Activated CD8-positive, alpha-beta memory T cell treated with anti-CD3 and anti-CD28 coated beads, Interleukin-2, amount 50 U/mL, for 1 hour (primary cell): ENCODE results near the gene CYP2A7.
"Not testable (repeated sequence)": the region's sequence is repeated elsewhere in the genome, so short reads cannot be mapped to it uniquely, and the experiment has no call there.

ENCODE experiments used
- DNase-seq: peaks from one replicate; pipeline ENCODE4 v3.0.0-alpha.2; 2020; ENCODE audit errors: extremely low read depth

Gene CYP2A7

DNA sequence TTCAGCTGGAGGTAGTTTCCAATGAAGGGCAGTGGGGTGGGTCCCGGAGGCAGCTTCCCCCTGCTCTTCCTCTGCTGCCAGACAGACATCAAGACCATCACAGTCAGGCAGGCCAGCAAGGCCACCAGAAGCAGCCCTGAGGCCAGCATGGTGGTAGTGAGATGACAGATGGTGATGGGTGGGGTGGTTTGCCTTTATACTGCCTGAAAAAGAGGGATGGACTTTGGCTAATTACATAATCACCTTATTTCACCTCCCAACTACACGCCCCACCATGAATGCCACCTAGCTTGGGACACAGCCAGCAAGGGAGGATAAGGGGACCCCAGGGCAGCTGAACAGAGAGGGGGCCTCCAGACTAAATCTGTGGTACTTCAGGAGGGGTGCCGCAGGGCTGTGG lies at the start of gene CYP2A7:
CYP2A7 (minus strand) TSS at position 170 of the 400 bp plus-strand sequence; CDS start at position 149, 21 bp downstream.
- not testable (repeated sequence) for DNase-seq

DNA sequence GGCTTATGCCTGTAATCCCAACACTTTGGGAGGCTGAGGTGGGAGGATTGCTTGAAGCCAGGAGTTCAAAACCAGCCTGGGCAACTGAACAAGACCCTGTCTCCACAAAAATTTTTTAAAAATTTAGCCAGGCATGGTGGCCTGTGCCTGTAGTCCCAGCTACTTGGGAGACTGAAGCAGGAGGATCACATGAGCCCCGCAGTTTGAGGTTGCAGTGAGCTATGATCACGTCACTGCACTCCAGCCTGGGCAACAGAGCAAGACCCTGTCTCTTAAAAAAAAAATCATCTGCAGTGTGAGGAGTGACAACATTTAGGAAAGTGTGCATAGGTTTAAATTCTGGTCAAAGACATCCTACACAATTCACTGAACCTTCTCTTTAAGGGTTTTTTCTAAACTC lies 48.8 kb upstream of the CYP2A7 start:
- not testable (repeated sequence) for DNase-seq

GRCh38 chr19:40929942-40930341 lies 47.9 kb upstream of the CYP2A7 start:
- DNase-seq, result not testable (repeated sequence)

DNA sequence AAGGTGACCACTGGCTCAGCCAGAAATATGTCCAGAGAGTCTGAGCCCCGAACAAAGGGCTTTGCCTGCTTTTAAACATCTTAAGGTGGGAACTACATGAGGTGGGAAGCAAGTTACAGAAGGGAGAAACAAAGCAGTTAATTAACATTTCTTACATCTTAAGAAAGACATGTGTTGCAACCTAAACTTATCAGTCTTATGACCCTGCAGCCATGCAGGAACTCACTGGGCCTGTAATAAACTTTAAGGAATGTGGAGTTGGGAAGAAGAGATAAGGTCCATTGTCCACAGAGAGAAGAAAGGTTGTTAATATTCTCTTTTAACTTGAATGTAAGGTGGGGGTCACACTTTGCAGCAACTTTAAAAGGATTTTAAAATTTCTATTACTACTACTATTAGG lies 46.8 kb upstream of the CYP2A7 start:
- DNase-seq, result no peak

DNA sequence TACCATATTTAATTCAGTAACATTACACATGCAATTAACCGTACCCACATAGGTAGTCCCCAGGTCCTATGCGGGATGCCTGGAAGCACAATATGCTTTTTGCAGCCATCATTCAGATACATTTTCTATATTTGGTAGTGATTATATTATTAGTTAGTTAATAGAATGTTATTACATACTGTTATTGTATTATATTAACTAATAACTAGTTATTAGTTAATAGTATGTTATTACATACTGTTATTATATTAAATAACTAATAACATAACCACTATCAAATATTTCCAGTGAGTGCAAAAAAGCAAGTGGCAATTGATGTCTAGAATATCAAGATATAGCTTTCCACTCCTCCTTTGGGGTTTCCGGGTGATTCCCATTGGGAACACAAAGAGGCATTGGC lies 45.5 kb upstream of the CYP2A7 start:
- DNase-seq, result no peak

DNA sequence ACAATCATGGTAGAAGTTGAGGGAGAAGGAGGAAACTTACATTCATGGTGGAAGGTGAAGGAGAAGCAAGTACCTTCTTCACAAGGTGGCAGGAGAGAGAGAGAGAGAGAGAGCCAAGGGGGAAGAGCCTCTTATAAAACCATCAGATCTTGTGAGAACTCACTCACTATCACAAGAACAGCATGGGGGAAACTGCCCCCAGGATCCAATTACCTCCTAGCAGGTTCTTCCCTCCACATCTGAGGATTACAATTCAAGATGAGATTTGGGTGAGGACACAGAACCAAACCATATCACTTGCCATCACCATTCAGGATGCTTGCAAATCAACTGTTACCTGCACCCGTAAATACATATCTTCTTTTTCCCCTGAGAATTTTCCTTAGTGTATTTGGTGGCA lies 44.2 kb upstream of the CYP2A7 start:
- DNase-seq, result not testable (repeated sequence)

- DNase-seq, result no peak
Observed at GRCh38 chr19:40923934-40924391, 41.9 kb upstream of the CYP2A7 start.

GRCh38 chr19:40922237-40923160 lies 40.5 kb upstream of the CYP2A7 start:
- not testable (repeated sequence) for DNase-seq

DNA sequence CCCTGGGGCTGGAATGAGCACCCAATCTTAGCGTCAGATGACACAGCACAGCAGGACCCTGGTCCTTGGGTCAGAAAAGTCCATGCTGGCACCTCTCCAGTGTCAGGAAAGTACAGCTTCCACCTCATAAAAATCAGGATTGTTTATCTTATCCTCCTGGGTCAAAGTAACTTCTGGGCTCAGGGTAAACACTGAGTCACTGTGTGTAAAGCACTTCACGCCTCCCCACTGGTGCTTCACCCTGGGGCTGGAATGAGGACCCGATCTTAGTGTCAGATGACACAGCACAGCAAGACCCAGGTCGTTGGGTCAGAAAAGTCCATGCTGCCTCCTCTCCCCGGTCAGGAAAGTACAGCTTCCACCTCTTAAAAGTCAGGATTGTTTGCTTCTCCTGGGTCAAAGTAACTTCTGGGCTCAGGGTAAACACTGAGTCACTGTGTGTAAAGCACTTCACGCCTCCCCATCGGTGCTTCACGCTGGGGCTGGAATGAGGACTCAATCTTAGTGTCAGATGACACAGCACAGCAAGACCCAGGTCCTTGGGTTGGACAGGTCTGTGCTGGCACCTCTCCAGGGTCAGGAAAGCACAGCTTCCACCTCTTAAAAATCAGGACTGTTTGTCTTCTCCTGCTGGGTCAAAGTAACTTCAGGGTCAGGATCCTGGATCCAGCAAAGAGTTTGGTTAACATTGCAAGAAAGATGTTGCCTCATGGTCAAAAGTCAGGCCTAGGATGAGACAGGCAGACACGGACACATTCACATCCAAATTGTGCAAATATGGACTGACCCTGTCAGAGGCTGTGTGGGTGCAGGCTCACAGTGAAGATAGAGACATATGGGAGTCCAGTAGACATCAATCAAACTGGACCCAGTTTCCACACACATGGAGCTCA lies 39.2 kb upstream of the CYP2A7 start:
- DNase-seq, result no peak

DNA sequence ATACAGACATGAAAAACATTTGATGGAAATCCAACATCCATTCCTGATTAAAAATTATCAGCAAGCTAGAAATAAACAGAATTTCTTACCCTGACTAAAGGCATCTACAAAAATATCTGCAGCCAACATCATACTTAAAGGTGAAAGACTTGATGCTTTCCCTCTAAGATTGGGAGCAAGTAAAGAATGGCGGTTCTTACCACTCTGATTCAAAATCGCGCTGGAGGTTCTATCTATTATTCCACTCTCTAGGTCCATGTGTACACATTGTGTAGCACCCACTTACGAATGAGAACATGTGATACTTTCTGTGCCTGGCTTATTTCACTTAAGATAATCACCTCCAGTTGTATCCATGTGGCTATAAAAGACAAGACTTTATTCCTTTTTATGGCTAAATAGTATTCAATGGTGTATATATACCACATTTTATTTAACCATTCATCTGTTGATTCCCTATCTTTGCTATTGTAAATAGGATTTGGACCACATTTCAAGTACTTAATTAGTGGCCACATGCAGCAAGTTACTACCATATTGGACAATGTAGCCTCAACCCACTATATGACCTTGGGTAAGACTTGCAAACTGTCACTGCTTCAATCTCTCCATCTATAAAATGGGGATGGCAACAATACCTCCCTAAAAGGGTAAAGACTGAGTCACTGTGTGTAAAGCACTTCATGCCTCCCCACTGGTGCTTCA lies 38.4 kb upstream of the CYP2A7 start:
- DNase-seq, result no peak

GRCh38 chr19:40919530-40920299 lies 37.7 kb upstream of the CYP2A7 start:
- DNase-seq, result not testable (repeated sequence)

- not testable (repeated sequence) for DNase-seq
Observed at GRCh38 chr19:40918303-40918702, 36.3 kb upstream of the CYP2A7 start.

DNA sequence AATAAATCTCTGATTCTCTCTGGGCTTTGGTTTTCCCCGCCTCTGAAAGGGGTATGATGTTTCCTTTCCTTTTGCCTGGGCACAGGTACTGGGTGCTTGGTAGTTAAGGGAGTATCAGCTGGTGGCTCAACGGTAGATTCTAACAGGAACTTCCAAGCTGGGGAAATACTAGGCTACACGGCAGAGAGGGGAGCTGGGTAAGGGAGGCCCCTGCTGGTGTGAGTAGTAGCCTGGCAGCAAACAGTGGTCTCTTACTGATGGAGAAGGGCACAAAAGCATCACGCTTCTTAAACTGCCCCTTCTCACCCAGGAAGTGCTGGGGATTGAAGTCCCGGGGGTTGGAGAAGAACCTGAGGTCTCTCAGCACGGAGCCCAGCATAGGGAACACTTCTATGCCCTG lies 26.9 kb upstream of the CYP2A7 start:
- DNase-seq, result no peak

GRCh38 chr19:40907968-40908735 lies 26.1 kb upstream of the CYP2A7 start:
- no peak for DNase-seq

- no peak for DNase-seq
Observed at GRCh38 chr19:40906512-40906911, 24.5 kb upstream of the CYP2A7 start.

DNA sequence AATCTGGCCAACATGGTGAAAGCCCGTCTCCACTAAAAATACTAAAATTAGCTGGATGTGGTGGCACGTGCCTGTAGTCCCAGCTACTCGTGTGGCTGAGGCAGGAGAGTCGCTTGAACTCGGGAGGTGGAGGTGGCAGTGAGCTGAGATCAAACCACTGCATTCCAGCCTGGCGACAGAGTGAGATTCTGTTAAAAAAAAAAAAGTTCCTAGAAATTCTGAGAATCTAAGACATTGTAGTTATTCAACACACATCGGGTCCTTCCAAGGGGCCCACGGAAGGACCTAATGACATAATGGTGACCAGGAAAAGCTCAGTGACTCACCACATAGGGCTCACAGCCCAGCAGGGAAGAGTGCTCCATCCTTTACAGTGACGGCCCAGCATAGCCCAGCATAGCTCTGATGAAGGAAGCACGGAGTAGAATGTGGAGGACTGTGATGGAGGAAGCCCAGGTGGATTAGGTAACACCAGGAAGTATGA lies 22.7 kb upstream of the CYP2A7 start:
- not testable (repeated sequence) for DNase-seq

DNA sequence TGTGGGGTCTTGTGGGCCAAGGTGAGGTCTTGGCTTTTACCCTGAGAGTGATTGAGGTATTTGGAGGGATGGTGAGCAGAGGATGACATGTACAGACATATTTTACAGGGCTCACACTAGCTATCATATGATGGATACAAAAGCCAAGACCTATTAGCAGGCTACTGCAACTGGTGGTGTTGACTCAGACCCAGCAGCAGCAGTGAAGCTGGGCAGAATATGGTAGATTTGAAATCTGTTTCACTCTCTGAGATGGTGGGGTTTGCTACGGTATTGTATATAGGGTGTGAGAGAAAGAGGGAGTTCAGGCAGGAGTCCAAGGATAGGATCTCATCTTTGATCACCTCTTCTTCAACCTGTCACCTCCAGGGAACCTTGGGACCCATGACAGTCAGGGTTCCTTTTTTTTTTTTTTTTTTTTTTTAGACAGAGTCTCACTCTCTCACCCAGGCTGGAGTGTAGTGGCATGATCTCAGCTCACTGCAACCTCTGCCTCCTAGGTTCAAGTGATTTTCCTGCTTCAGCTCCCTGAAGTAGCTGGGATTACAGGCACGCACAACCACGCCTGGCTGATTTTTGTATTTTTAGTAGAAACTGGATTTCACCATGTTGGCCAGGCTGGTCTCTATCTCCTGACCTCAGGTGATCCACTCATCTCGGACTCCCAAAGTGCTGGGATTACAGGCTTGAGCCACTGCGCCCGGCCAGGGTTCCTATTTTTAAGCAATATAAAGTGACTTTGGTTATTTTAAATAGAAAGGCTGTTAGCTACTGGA lies 20.1 kb upstream of the CYP2A7 start:
- DNase-seq, result not testable (repeated sequence)

DNA sequence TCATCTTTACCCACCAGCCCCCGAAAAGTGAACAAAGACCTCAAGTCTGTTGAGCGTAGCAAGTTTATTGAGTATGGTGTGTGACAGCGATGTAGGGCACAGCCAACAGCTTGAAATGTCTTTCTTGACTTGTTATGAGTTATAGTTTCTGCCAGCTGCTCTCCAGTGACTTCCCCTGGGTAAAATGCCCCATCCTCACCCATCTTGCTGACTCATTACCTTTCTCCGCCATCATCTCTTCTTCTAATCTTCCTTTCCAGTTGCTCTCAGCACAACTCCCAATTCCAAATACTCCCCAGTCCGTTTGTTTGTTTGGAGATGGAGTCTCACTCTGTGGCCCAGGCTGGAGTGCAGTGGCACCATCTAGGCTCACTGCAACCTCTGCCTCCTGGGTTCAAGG lies 18.5 kb upstream of the CYP2A7 start:
- not testable (repeated sequence) for DNase-seq

- not testable (repeated sequence) for DNase-seq
Observed at GRCh38 chr19:40899964-40900363, 17.9 kb upstream of the CYP2A7 start.
